Measurements from ENCODE around the gene ADAM17.

The ADAM17 gene

GRCh38 chr2:9497017-9497416, 58.6 kb downstream of the ADAM17 start:
- DNase-seq (ENCODE audit: low spot score), result no peak
- no peak overlapping the region for H3K4me3 ChIP-seq
- TF ChIP-seq, protein P1, sequence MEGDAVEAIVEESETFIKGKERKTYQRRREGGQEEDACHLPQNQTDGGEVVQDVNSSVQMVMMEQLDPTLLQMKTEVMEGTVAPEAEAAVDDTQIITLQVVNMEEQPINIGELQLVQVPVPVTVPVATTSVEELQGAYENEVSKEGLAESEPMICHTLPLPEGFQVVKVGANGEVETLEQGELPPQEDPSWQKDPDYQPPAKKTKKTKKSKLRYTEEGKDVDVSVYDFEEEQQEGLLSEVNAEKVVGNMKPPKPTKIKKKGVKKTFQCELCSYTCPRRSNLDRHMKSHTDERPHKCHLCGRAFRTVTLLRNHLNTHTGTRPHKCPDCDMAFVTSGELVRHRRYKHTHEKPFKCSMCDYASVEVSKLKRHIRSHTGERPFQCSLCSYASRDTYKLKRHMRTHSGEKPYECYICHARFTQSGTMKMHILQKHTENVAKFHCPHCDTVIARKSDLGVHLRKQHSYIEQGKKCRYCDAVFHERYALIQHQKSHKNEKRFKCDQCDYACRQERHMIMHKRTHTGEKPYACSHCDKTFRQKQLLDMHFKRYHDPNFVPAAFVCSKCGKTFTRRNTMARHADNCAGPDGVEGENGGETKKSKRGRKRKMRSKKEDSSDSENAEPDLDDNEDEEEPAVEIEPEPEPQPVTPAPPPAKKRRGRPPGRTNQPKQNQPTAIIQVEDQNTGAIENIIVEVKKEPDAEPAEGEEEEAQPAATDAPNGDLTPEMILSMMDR (IDR thresholded peaks at IDR 0.05), result no peak
- H3K27ac ChIP-seq, result peak overlapping the region in 1 of 2 donors; percentile 25

DNA sequence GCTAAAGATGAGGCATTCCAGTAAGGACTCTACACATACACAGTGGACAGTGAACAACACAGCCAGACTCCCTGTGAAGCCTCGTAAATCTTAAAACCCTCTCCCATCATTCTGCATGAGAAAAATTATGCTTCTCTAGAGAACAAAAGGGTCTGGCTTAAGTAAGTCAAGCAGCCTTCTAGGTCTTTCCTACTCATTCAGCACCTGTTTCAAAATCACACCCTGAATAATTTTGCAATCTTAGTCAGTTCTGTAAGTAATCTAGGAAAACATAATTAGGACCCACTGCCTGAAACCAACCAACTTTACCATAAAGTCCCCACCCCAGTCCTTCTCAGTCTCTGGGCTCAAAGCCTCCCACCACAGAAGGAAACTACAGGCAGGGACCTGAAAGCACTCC, 61.5 kb downstream of the ADAM17 start:
- no peak for DNase-seq (ENCODE audit: low spot score)
- Histone ChIP-seq H3K4me3 (no peak overlapping the region), H3K27ac (no peak overlapping the region)
- TF ChIP-seq, protein P1 (IDR thresholded peaks at IDR 0.05), result no peak

GRCh38 chr2:9493478-9493877, 62.2 kb downstream of the ADAM17 start:
- no peak overlapping the region for H3K4me3 ChIP-seq
- DNase-seq (ENCODE audit: low spot score), result no peak
- H3K27ac ChIP-seq, result no peak overlapping the region
- TF ChIP-seq, protein P1 (IDR thresholded peaks at IDR 0.05), result no peak

- DNase-seq (ENCODE audit: low spot score), result no peak
- TF ChIP-seq, protein P1 (IDR thresholded peaks at IDR 0.05), result no peak
- H3K27ac ChIP-seq, result no peak overlapping the region
- no peak overlapping the region for H3K4me3 ChIP-seq
Observed at GRCh38 chr2:9492927-9493326, 62.7 kb downstream of the ADAM17 start.

GRCh38 chr2:9490789-9491188, 64.8 kb downstream of the ADAM17 start:
- TF ChIP-seq, protein P1 (IDR thresholded peaks at IDR 0.05), result no peak
- no peak for DNase-seq (ENCODE audit: low spot score)
- Histone ChIP-seq H3K27ac (no peak overlapping the region), H3K4me3 (no peak overlapping the region)

DNA sequence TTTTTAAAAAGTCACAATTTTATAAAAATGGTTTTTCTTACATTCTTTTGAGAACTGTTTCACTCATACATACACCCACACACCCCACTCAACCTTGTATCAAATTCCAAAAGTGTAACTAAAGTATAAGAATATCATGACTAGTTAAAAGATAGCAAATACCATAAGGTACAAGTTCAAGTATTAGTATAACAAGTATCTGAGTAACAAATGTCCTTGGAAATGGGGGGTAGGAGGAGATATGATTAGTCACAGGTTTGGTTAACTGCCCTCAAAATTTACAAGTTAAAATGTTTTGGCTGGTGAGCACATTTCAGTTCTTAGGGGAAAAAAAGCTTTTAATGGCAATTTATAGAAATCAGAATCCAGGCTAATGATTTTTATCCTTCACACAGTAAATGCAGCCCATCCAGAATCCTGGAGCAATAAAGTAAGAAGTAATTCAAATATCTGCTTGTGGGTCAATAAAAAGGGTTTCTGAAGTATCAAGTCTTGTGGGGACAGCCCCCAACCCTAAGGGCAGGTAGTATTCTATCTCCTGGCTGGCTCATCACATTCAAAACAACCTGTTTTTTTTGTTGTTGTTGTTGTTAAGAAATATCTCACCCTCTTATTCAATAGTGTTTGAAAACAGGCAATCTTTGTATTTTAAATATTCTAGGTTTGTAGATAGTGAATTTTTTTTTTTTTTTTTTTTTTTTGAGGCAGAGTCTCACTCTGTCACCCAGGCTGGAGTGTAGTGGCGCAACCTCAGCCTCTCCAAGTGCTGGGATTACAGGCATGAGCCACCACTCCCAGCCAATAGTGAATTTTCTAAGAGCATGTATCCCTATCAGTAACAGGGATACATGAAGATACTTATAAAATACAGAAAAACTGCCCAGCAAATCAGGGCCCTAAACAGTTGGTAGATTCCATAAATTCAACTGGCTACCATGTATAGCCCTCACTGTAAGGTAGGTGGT, 66.8 kb downstream of the ADAM17 start:
- no peak overlapping the region for H3K4me3 ChIP-seq
- DNase-seq (ENCODE audit: low spot score), result no peak
- TF ChIP-seq, protein P1 (IDR thresholded peaks at IDR 0.05), result no peak
- no peak overlapping the region for H3K27ac ChIP-seq

GRCh38 chr2:9484533-9484932, 71.1 kb downstream of the ADAM17 start:
- Histone ChIP-seq H3K27ac (no peak overlapping the region), H3K4me3 (no peak overlapping the region)
- no peak for DNase-seq (ENCODE audit: low spot score)
- TF ChIP-seq, protein P1 (IDR thresholded peaks at IDR 0.05), result no peak

Data from coronary artery (tissue), 2 donors.